GM12865 (cell line): ENCODE measurements around the gene NPHP4.

Source experiments
- DNase-seq: peaks from one replicate; pipeline ENCODE4 v3.0.0; 2010; ENCODE audit warnings: low read depth
- H3K4me3 ChIP-seq: 2 replicates; pipeline ENCODE4 v1.5.1; 2011; ENCODE audit warnings: mild to moderate bottlenecking, low read depth, low read length, control low read depth
- CTCF ChIP-seq: IDR thresholded peaks from 2 replicates; pipeline ENCODE4 v1.5.1; 2011; ENCODE audit warnings: low read length, control low read depth, low read depth, inconsistent platforms; ENCODE audit not compliant: insufficient read depth; ENCODE audit errors: missing control alignments

The NPHP4 gene

DNA sequence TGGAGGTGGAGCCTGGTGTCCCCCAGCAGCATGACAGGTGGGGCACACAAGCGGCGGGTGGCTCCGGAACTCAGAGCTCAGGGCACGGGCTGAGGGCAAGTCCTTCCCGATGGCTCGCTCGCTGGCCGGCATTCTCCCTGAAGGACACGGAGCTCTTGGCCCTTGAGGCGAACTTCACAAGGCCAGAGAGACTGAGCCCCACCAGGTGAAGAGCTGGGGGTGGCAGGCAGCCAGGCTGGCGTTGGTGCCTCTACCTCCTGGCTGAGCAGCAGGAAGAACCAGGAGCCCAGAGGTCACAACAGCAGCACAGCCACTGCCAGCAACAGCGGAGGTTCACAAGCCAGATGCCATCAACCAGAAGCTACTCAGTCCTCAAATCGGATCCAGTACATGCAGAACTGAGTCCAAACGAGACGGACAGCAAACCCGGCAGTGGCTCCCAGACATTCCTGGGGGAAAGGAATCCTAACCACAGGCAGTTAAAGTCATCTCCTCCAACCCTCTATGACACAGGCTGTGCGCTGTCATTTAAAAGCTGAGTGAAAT, 54.1 kb downstream of the NPHP4 start:
- H3K4me3 ChIP-seq = no peak overlapping the region
- DNase-seq = no peak
- no peak for TF ChIP-seq CTCF

DNA sequence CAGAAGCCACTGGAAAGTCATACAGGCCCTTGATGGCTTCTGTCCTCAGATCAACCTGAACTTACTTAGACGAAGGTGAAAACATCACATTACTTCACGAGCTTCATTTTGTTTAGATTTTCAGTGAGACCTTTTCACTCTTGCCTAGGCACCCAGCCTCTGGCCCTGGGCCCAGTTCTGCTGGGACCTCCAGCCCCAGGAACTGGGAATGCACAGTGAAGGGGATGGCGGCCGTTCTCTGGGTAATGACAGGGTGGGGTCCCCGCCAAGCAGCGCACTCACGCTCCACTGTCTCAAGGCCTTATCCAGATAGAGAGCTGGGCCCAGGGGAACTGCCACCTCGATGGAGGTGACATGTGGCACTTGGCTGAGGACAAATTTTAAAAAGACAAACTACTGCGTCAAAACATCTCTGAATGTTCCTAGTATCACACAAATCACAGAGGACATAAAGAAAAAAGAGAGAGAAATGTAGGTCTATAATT, 54.8 kb downstream of the NPHP4 start:
- no peak for TF ChIP-seq CTCF
- H3K4me3 ChIP-seq = no peak overlapping the region

GRCh38 chr1:5936621-5937372, 55.4 kb downstream of the NPHP4 start:
- no peak overlapping the region for H3K4me3 ChIP-seq
- DNase-seq = no peak
- TF ChIP-seq CTCF = no peak

More for the DNA sequence above, 54.8 kb downstream of the NPHP4 start:
- no peak for DNase-seq

DNA sequence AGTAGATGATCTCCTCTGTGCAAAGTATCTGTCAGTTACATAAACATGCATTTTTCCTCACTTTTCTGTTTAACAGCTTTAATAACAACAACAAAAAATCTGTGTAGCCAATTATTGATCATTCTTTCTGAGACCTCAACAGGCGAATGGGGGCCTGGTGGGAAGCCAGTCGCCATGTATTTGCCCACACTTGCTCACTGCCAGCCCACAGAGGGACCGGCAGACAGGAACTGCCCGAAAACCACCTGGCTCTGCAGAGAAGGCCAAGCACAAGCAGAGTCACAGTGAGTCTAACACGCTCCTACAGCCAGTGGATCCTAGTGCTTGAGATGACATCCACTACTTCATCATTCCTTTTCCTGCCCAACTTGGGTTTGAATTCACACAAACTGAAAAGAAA, 56.1 kb downstream of the NPHP4 start:
- no peak for DNase-seq
- no peak overlapping the region for H3K4me3 ChIP-seq
- no peak for TF ChIP-seq CTCF

DNA sequence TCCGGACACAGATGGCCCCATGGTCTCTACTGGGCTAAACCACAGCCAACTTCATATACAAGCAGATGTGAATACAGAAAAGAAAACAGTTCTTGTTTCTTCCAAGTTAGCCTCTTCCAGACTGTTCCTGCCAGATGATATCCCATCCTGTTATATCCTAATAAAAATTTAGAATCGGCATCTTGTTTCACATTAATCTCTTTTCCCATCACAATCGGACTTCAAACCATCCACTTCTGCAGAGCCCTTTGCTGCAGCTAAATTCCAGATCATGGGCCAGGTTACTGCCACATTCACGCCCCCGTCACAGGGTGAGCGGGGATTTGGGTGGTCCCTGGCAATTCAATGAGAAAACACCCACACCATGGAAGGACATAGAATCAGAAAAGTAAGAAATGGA, 57.2 kb downstream of the NPHP4 start:
- DNase-seq = no peak
- H3K4me3 ChIP-seq = no peak overlapping the region
- no peak for TF ChIP-seq CTCF

- TF ChIP-seq CTCF = no peak
- no peak overlapping the region for H3K4me3 ChIP-seq
- DNase-seq = no peak
Observed at GRCh38 chr1:5934058-5934884, 58.0 kb downstream of the NPHP4 start.
